Activated CD8-positive, alpha-beta memory T cell treated with anti-CD3 and anti-CD28 coated beads for 36 hours (primary cell): ENCODE data around the gene ERICH2. TPM values are rescaled to one million over a fixed set of nuclear protein-coding genes. Genes with fewer than 3 reads are reported as not detected.

Experiments
- CTCF ChIA-PET: fragments of 350-600 bp; sonication (Branson Sonifier 250); formaldehyde crosslinking; loops from one replicate; lab custom pipeline; 2021; ENCODE audit warnings: antibody characterized with exemption; lab: Charles Lee
- POLR2A ChIA-PET: fragments of 350-600 bp; sonication (Branson Sonifier 250); formaldehyde crosslinking; loops from one replicate; lab custom pipeline; 2021; ENCODE audit warnings: antibody characterized with exemption; lab: Charles Lee
- total RNA-seq, 2 experiments: library from RNA; stranded (reverse); gene quantifications; one replicate each; pipeline ENCODE4 v1.2.3, GENCODE V29; 2021

The ERICH2 gene
- total RNA-seq, 2 experiments from 2014 or later: not detected

DNA sequence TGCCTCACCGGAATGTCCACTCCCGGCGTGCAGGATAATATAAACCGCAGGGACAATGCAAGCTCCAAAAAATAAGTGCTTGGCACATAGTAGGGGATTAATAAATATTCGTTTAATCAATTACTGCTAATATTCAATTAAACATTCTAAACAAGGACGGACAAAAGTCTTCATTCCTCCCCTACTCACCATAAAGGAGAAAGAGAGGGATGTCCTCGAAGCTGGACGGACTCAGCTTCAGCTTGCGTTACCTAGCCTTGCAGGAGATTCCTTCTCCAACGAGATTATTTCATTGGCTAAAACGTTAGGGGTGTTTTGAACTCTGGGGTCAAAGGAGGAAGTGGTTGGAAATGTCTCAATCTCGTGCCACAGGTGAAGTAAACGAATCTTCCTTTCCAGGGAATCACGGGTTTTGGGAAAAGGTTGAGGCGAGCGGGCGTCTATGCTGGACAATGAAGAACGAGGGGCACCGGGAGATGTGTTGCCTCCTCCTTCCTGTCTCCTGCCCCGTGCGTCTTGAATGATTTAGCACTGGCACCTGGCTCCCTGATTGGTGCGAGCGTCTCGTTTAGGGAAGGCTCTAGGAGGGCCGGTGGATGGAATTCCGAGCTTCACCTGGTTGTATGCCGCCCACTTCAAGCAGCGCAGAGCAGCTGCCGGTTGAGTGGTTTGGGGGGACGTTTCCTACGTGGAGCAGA is 44.5 kb downstream of the ERICH2 start:
- POLR2A ChIA-PET: interaction anchor here (0.9 kb wide), 1 partner anchor 10 kb away, joined by 3 read pairs; no protein-coding TSS in a partner anchor
- CTCF ChIA-PET: interaction anchor here (1.5 to 3.1 kb wide), 4 partner anchors 8 to 453 kb away, joined by 4 to 12 read pairs (median 7); no protein-coding TSS in a partner anchor

DNA sequence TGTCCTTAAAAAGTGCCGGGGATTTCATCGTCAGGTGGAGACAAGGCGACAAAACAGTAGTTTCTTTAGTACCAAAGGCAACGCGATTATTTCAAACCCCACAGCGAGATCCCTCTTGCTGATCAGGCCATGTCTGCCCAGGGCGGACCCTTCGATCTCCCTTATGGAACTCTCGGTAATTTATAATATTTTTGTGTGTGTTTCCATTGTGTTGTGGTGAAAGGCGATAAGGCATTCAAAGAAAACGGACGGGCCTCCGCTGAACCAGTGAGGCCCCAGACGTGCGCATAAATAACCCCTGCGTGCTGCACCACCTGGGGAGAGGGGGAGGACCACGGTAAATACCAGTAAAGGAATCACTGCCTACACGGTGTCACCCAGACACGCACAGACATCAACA is 45.1 kb downstream of the ERICH2 start:
- POLR2A ChIA-PET: interaction anchor here (0.9 kb wide), 1 partner anchor 11 kb away, joined by 3 read pairs; no protein-coding TSS in a partner anchor
- CTCF ChIA-PET: interaction anchor here (0.6 to 2.0 kb wide), 7 partner anchors 10 to 454 kb away, joined by 3 to 15 read pairs (median 4); no protein-coding TSS in a partner anchor

DNA sequence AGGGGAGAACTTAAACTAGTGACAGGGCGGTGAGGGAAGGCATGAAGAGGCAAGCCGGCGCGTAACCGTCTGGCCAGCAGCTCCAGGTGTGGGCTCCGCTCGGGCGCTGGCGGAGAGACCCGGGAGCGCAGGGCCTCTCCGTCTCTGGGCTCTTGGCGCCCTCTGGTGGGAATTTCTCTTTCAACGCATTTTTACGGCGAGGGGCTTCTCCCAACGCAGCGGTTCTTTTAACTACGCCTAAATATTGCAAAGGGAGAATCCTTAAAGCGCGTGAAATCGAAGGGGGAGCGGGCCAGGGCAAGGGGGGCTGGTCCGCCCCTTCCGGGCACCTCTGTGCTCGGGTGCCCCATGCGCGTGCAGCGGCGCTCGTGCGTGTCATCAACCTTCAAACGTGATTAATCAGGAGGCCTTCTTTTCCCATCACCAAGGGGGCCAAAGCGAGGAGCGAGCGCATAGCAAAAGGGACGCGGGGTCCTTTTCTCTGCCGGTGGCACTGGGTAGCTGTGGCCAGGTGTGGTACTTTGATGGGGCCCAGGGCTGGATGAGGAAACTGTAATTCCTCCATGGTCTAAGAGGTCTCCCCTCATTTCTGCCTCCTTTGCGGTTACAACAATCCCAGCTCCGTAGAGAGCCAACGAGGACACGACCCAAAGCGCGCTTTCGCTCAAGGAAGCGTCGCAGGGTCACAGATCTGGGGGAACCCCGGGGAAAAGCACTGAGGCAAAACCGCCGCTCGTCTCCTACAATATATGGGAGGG is 45.7 kb downstream of the ERICH2 start:
- CTCF ChIA-PET: interaction anchor here (0.6 to 2.0 kb wide), 11 partner anchors 8 to 454 kb away, joined by 3 to 15 read pairs (median 4); no protein-coding TSS in a partner anchor
- POLR2A ChIA-PET: no interaction called here

DNA sequence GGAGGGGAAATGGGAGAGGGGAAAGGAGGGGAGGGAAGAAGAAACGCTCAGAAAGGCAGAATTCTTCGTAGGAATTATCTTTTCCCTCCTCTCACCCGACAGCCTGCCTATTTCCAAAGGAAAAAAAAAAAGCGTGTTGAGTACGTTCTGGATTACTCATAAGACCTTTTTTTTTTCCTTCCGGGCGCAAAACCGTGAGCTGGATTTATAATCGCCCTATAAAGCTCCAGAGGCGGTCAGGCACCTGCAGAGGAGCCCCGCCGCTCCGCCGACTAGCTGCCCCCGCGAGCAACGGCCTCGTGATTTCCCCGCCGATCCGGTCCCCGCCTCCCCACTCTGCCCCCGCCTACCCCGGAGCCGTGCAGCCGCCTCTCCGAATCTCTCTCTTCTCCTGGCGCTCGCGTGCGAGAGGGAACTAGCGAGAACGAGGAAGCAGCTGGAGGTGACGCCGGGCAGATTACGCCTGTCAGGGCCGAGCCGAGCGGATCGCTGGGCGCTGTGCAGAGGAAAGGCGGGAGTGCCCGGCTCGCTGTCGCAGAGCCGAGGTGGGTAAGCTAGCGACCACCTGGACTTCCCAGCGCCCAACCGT is 46.4 kb downstream of the ERICH2 start, which contains the start of gene GAD1:
Gene GAD1 (plus strand): TSS at position 384 of the 589 bp plus-strand sequence. CDS start 1,705 bp downstream, outside the sequence.
- POLR2A ChIA-PET: no interaction called here
- CTCF ChIA-PET: interaction anchor here (0.9 to 2.0 kb wide), 7 partner anchors 9 to 455 kb away, joined by 3 to 15 read pairs (median 4); no protein-coding TSS in a partner anchor

DNA sequence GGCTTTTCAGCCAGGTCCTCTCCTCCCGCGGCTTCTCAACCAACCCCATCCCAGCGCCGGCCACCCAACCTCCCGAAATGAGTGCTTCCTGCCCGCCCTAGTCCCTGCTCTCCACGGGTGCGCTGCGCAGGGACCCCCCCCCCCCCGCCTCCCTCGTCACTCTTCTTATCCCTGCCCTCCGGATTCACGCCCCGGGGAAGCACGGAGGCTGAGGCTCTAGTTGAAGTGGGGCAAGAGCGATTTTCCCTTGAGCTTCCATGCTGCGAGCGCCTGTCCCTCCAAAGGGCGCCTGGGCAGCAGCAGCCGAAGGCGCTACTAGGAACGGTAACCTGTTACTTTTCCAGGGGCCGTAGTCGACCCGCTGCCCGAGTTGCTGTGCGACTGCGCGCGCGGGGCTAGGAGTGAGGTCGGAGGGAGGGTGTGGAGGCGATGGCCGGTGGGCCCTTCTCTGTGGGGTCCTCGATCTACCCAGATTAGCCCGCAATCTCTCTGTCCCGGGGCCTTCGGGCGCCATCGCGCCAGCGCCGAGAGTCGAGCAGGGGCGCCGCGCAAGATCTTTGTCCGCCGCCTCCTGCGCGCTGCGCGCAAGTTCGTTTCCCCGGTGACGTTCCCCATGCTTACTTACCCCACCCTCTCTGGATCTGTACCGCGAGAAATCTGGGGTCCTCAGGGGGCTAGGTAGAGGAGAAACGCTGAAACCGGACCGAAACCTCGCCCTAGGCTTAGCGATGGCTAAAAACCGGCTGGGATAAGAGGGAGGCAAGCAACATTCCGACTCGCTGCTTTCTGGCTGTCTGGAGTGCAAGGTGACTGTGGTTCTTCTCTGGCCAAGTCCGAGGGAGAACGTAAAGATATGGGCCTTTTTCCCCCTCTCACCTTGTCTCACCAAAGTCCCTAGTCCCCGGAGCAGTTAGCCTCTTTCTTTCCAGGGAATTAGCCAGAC is 47.2 kb downstream of the ERICH2 start:
- ChIA-PET CTCF (interaction anchor here (0.9 to 2.0 kb wide), 4 partner anchors 10 to 456 kb away, joined by 3 to 15 read pairs (median 6); no protein-coding TSS in a partner anchor), POLR2A (no interaction called here)

DNA sequence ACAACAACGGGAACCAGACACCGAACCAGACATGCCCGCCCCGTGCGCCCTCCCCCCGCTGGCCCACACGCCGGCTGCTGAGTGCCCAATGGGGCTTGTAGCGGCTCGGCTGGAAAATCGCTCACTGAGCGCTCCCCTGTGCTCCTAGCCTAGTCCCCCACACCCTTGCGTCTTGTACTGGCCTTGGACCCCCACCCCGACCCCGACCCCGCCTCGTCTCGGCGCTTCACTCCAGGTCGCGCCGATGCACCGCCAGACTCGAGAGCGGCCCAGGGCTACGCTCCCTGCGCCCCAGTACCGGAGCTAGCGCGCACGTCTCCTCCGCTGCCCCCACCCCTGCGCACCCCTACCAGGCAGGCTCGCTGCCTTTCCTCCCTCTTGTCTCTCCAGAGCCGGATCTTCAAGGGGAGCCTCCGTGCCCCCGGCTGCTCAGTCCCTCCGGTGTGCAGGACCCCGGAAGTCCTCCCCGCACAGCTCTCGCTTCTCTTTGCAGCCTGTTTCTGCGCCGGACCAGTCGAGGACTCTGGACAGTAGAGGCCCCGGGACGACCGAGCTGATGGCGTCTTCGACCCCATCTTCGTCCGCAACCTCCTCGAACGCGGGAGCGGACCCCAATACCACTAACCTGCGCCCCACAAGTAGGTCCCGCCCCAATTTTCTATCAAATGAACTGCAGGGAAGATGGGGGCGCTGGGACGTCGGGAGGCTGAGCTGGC is 48.0 kb downstream of the ERICH2 start:
- CTCF ChIA-PET: interaction anchor here (0.9 kb wide), 1 partner anchor 410 kb away, joined by 3 read pairs; no protein-coding TSS in a partner anchor
- POLR2A ChIA-PET: no interaction called here

DNA sequence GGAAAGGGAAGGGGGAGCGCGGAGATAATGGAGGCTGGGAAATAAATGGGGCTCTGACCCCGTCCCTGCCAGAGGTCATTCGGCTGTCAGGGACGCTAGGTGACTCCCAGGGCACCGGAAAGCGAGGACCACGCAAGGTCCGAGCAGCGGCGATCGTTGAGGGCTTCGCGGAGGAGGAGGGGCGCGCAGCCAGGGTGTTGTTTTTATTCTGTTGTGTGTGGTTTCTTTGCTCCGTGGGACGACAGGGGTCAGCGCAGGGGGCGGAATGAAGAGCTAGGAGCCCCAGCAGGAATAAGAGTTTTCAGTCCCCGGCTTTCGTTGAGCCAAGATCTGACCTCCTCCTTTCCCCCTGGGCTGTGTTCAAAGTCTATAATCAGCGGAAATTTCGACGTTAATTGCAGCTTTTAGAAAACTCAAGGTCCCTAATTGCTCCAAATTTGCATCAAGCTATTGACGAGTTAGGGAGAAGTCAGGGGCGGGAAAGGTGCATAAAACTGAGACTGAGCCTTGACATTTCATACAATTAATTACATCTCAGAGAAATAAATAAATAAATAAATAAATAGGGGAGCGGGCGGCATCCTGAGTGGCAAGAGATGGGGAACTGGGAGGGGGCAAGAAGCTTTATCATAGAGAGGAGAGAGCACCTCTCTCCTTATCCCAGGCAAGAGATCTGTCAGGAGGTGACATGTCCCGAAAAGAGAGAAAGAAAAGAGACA is 48.7 kb downstream of the ERICH2 start:
- CTCF ChIA-PET: interaction anchor here (0.8 to 0.9 kb wide), 2 partner anchors 411 to 455 kb away, joined by 3 read pairs; no protein-coding TSS in a partner anchor
- POLR2A ChIA-PET: no interaction called here

DNA sequence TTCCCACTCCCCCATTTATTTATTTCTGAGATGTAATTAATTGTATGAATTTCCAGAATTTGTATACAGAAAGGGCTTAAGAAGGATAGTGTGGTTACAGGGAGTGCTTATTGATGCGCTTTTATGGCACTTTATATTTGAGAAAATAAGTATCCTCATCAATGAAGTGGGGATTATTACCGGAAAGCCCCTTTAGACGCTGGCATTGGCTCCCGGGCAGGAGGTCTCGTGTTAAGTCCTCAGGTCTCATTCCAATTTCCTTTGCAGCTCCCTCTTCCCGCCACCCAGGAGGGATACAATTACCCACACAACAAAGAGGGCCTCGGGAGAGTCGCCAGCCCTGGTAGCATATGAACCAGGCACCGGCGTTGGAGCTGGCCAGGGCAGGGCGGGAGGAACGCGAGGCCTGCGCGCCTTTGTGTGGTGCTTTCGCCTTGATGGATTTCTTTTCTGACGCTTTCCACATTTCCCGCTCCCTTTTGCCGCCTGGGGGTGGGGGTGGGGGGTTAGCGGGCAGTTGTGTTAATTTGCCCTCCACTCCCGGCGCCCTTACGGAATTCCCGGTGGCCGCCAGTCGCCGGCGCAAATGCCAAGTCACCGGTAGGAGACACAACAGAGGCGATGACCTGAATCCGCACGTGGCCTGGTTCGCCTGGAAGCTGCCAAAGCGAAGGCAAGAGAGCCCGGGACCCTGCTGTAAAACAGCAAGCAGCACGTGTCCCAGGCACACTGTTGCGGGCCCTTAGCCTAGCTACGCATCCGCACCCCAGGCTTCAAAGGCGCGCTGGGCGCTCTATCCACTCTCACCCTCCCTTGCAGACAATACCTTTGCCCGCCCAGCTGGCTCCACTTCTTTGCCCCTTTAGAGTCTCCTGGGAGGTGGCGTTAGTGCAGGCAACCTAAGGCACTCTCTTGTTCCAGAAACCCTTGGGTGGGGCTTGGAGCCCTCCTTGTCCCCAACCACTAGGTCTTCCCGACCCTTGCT is 49.8 kb downstream of the ERICH2 start:
- ChIA-PET POLR2A (no interaction called here), CTCF (interaction anchor here (0.8 kb wide), 1 partner anchor 456 kb away, joined by 3 read pairs; no protein-coding TSS in a partner anchor)

DNA sequence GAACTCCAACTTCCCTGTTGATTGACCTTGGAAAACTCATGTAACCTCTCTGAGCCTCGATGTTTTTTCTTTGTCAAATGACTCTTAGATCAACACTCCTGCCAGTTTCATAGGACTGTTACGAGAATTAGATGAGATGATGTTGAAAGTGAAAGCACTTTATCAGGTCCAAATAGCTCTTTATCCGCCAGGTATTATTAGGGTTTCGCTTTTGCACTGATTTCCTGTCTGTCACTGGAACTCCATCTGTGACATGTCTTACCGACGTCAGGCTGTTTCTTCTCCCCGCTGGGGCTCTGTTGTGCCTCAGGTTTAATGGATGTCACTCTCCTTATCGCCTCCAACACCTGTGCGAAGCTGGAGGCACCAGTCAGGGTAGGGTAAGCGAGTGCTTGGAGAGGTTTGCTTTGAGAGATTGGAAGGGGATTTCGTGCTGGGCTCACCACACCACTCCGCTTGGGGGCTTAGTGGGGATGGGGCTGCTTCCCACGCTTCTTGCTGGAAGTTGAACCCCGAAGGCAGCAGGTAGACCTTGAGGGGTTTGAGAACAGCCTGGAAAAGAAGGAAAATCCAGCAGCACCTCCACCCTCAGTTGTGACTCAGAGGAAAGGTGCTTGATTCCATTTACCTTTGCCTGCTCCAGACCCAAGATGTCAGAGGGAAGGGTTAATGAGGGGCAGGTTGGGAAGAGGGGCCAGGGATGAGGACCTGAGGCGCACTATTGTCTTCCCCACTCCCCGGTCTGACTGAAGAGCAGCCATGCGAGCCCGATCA is 50.8 kb downstream of the ERICH2 start:
- CTCF ChIA-PET: interaction anchor here (1.0 to 1.9 kb wide), 2 partner anchors 7 to 11 kb away, joined by 3 to 4 read pairs; no protein-coding TSS in a partner anchor
- POLR2A ChIA-PET: no interaction called here

DNA sequence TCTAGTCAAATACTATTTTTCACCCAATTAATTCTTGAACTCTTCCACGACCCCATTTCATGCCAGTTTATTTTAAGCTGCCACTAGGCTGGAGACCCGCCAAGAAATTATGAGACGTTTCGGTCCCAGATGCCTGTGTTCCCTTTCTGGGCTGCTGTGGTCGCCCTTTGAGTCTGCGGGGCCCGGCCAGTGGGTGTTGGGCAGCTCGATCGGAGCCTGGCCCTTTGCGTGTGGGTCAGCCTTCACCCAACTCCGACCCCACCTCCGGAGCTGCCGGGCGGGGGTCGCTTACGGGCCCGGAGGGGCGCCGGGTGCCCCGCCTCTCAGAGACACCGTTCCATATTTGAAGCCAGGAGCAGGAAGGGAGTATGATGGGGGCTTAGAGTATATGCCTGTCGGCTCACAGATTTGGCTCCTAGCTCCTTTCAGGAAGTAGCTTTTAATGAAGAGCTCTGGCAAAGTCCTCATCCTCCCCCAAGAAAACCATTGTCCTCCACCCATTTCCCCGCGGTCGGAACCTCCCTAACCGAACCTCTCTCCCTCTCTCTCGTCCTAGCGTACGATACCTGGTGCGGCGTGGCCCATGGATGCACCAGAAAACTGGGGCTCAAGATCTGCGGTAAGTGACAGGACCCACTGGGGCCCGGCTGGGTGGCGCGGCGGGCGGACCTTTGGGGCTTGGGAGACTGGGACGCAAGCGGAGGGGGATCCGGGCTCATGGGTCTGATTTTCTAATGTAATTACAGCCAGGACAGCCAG is 51.5 kb downstream of the ERICH2 start:
- ChIA-PET POLR2A (no interaction called here), CTCF (interaction anchor here (1.0 to 1.9 kb wide), 5 partner anchors 8 to 460 kb away, joined by 3 to 6 read pairs (median 3); partner anchors contain the start of gene SP5)

DNA sequence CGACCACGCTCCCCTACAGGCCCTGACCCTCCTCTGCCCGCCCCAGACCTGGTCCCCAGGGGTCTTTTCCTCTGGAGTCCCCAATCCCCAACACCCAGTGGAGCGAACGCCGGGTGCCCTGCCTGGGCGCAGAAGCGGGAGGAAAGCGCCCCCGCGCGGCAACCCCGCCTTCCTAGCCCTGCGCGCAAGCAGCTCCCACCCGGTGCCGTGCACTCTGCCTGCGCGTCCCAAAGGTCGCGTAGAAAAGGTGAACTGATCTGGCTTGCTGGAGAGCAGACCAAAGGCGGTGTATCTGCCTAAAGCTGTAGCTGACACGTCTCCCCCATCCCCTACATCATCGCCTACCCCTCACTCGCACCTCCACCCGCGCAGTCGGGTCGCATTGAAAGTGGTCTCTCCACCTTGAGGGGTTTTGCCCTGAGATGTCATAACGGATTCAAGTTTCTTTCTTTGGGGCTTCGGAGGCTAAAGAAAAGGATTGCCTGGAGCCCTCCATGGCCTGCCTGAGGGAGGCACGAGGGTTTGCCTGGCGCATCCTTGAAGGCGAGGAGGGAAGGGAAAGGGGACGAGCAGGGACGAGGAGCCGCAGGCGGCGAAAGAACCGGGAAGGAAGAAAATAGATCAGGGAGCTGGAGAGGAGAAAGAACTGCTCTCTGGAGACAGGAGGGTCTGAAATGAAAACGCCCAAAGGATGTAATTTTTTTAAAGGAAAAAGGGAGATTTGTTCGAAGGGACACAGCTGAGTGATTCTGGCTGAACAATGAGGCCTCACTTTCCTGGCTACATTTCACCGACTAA is 52.3 kb downstream of the ERICH2 start:
- POLR2A ChIA-PET: no interaction called here
- CTCF ChIA-PET: interaction anchor here (1.0 to 1.9 kb wide), 4 partner anchors 8 to 461 kb away, joined by 3 to 6 read pairs (median 4); partner anchors contain the start of gene SP5

DNA sequence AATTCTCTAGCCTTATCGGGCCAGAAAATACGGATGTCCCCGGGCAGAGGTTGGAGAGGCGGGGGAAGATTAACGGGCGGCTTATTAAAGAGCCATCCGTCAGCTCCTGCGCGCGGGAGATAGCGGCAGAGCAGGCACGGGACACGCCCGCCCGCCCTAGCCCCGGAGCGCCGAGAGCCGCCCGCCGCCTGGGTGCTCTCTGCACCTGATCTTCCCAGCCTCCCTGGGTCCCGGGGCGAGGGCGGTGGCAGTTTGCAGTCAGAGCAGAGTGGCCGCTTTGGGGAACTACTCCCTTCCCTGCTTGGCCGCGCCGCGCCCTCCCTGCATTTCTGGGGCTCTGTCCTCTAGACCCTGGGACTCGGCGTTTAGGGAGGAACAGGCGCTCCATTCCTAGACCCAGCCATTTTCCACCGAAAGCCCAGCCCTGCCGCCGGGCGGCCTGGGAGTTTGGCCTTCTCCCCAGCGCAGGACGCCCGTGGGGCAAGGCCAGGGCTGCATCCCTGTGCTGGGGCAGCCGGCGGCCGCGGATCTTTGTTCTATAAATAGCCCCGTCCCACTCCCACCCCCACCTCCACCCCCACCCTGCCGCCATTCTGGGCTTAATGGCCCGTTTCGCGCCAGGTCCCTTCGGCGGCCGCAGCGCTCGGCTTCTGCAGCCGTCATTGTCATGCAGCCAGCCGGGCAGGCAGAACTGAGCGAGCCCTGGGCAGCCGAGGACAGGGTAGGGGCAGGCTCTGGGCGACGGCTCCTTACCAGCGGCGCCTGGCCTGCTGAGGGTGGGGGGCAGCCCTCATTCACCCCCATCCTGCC is 53.1 kb downstream of the ERICH2 start:
- POLR2A ChIA-PET: no interaction called here
- CTCF ChIA-PET: interaction anchor here (1.5 to 1.9 kb wide), 3 partner anchors 9 to 462 kb away, joined by 3 to 6 read pairs (median 4); no protein-coding TSS in a partner anchor

DNA sequence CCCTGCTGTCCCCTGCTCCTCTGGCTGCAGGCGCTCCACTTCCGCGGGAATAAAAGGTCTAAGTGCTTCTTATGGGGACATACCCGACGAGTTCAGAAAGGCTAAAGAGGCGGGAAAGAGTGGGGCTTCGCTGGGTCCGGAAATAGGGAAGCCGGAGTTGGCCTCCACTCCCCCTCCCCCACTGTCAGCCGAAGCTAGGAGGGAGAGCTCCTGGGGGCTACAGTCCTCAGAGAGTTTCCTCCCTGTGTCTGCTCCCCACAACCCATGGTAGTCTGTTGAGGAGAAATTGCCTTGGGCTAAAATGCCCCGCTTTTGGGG is 53.7 kb downstream of the ERICH2 start:
- CTCF ChIA-PET: no interaction called here

More for the DNA sequence above, 53.7 kb downstream of the ERICH2 start:
- POLR2A ChIA-PET: no interaction called here
